Stimulated activated memory B cell treated with anti-CD40 and anti-IgM and Interleukin-4, amounts not matched to agents 10 μg/mL and 1 μg/mL and 100 μg/mL, for 72 hours (primary cell): ENCODE data around the gene B4GALT2.

ENCODE experiments used
- ATAC-seq: fragments of 150-1000 bp; cut with Tn5 transposase; 2 replicates; pipeline ENCODE4 v1.10.0; 2021
- H3K27ac Mint-ChIP-seq: one replicate; pipeline ENCODE4 v1.8.0; 2022; ENCODE audit warnings: mild to moderate bottlenecking, mixed read lengths
- H3K27me3 Mint-ChIP-seq: one replicate; pipeline ENCODE4 v1.8.0; 2022; ENCODE audit warnings: mixed read lengths
- H3K36me3 Mint-ChIP-seq: one replicate; pipeline ENCODE4 v1.8.0; 2022; ENCODE audit warnings: mixed read lengths
- H3K4me1 Mint-ChIP-seq: one replicate; pipeline ENCODE4 v1.8.0; 2022; ENCODE audit warnings: mixed read lengths
- H3K4me3 Mint-ChIP-seq: one replicate; pipeline ENCODE4 v1.8.0; 2022; ENCODE audit warnings: mild to moderate bottlenecking, moderate library complexity, mixed read lengths
- H3K9me3 Mint-ChIP-seq: one replicate; pipeline ENCODE4 v1.8.0; 2022; ENCODE audit warnings: mixed read lengths

B4GALT2 gene

DNA sequence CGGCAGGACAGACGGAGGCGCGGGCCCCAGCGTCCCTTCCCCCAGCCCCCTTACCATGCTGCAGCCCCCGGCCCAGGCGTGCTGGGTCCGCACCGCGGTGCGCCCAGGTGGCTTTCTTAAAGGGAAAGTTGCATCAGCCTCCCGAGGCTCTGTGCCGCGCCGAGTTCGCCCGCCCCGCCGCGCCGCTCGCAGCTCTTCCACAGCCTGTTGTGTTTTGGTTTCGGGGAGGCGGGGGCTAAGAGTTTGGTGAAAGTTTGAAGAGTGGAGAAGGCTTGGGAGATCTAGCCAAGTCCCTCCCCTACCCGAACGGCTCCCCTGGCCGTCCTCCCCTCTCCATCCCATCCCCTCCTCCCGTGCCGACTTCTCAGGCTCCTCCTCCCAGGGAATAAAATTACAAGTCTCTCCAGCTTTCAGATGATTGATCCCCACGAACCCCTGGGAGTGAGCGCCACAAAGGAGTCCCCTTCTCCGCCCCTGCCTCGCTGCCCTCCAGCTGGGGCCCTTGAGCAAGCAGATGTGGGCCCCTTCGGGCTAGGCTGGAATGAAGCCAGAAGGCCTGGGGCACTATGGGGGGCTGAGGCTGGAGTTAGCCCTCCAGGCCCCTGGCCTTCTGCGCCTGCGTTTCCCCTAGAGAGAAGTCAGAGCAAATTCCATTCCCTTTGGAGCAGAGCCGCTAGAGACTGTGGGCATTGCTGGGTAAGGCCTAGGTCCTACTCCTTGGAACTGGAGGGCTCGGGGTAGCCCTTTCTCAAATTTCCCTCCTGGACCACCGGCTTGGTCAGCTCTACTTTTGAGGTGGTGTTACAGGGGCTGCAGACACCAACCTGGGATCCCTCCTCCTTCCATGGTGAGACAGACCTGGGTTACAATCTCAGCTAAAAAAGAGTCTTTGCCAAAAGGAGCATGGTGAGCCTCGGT is 52.5 kb downstream of the B4GALT2 start, which contains the start of gene SLC6A9:
TSS of gene SLC6A9 (minus strand) at position 211 of the 918 bp plus-strand sequence. CDS start 7,185 bp downstream, outside the sequence.
- H3K27me3 Mint-ChIP-seq, result no peaks in the 10 kb centered on the region
- ATAC-seq, result no peak
- H3K36me3 Mint-ChIP-seq, result no peaks in the 10 kb centered on the region
- H3K9me3 Mint-ChIP-seq, result no peaks in the 10 kb centered on the region
- H3K27ac Mint-ChIP-seq, result peak within 1 kb of the TSS; percentile 92
- peaks cover 34% of the 10 kb centered on the region for H3K4me1 Mint-ChIP-seq
- H3K4me3 Mint-ChIP-seq, result peak within 1 kb of the TSS; percentile 79

DNA sequence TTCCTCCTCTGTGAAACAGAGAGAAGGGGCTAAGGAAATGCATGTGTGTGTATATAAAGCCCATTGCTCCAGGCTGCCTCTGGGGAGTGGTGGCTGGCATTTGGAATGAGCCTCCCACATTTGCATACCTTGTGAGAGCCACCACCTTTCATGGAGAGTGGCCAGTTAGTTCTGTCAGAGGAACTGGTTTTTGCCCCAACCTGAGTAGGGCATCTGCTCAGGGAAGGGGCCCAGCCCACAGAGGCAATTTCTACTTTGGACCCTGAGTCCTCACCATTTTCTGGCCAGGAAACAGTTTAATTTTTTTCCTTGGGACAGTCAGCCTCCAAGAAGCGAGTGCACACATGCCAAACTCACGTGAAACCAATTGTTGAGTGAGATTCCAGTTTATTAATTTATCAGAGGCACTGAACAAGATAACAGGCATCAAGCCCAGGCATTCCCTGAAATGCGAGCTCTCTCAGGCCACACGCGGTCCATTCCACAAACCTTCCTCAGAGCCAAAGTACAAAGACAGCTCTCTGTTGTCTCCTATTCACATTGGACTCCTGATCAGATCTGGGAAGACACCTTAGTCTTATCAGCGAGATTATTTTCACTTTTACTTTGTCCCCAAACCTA is 53.3 kb downstream of the B4GALT2 start:
- no peaks in the 10 kb centered on the region for H3K27me3 Mint-ChIP-seq
- no peak overlapping the region for H3K27ac Mint-ChIP-seq
- no peaks in the 10 kb centered on the region for H3K36me3 Mint-ChIP-seq
- H3K4me3 Mint-ChIP-seq, result peak overlapping the region; percentile 79
- ATAC-seq, result no peak
- H3K9me3 Mint-ChIP-seq, result no peaks in the 10 kb centered on the region
- peaks cover 34% of the 10 kb centered on the region for H3K4me1 Mint-ChIP-seq

DNA sequence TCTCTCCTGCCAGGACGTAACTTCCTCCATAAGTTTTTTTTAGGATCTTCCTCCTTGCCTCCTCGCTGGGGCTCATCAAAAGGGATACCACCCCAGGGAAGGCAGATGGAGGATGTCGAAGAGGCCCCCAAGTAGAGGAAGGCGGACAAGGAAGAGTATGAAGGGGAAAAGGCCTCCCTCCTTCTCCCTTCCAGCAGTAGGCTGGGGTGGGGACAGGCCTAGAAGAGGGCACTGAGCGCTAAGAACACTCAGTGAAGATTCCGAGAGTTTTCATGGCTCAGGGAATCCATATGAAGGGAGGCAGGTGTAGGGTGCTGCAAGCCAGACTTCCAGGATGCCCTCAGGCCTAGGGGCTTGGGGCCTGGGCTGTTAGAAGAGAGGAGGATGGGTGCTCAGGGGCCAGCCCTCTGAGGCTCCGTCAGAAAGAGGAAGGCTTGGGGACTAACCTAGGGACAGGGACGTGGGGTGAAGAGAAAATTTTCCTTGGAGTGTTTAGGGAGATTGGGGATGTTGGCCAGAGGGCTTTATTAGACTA is 54.1 kb downstream of the B4GALT2 start:
- no peaks in the 10 kb centered on the region for H3K36me3 Mint-ChIP-seq
- no peaks in the 10 kb centered on the region for H3K9me3 Mint-ChIP-seq
- no peaks in the 10 kb centered on the region for H3K27me3 Mint-ChIP-seq
- ATAC-seq, result no peak
- no peak overlapping the region for H3K27ac Mint-ChIP-seq
- H3K4me3 Mint-ChIP-seq, result no peak overlapping the region
- peaks cover 30% of the 10 kb centered on the region for H3K4me1 Mint-ChIP-seq

DNA sequence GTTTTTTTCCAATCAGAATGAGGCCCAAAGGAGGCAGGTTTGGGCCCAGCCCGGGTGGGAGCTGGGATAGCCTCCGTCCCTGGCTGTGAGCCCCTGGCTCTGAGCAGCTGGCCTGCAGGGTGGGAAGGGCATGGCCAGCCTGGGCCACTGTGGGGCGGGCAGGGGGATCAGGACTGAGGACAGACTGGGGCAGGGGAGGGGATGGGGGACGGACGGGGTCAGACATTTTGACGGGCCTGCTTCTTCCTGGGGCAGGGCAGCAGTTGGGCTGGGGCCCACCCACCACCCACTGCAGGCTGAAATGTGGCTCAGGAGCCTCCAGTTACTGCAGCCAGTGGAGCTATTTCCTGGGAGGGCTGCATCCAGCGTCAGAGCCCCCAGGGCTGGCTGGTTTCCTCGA is 54.7 kb downstream of the B4GALT2 start:
- Mint-ChIP-seq H3K27me3 (no peaks in the 10 kb centered on the region), H3K9me3 (no peaks in the 10 kb centered on the region), H3K36me3 (no peaks in the 10 kb centered on the region), H3K4me3 (no peak overlapping the region), H3K4me1 (peaks cover 23% of the 10 kb centered on the region), H3K27ac (no peak overlapping the region)
- ATAC-seq, result no peak

DNA sequence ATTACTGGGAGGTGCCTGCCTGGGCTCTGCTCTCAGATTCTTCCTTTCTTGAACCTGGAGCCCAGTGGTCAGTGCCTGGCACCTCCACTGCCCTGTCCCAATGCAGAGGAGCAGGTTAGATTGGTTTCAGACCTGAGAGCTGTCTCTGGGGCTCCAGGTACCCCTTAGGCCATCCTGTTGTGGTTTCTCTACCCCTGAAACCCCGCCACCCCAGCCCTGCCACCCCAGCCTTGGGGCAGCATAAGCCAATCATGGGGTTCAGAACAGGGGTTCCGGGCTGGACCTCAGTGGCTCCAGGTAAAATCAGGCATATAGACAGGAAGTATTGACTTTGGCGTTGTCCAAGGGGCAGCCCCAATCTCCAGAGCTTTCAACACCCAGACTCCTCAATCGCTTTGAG is 55.4 kb downstream of the B4GALT2 start:
- no peak overlapping the region for H3K27ac Mint-ChIP-seq
- H3K4me1 Mint-ChIP-seq, result peaks cover 17% of the 10 kb centered on the region
- H3K4me3 Mint-ChIP-seq, result no peak overlapping the region
- no peak for ATAC-seq
- H3K36me3 Mint-ChIP-seq, result no peaks in the 10 kb centered on the region
- H3K27me3 Mint-ChIP-seq, result no peaks in the 10 kb centered on the region
- H3K9me3 Mint-ChIP-seq, result no peaks in the 10 kb centered on the region

DNA sequence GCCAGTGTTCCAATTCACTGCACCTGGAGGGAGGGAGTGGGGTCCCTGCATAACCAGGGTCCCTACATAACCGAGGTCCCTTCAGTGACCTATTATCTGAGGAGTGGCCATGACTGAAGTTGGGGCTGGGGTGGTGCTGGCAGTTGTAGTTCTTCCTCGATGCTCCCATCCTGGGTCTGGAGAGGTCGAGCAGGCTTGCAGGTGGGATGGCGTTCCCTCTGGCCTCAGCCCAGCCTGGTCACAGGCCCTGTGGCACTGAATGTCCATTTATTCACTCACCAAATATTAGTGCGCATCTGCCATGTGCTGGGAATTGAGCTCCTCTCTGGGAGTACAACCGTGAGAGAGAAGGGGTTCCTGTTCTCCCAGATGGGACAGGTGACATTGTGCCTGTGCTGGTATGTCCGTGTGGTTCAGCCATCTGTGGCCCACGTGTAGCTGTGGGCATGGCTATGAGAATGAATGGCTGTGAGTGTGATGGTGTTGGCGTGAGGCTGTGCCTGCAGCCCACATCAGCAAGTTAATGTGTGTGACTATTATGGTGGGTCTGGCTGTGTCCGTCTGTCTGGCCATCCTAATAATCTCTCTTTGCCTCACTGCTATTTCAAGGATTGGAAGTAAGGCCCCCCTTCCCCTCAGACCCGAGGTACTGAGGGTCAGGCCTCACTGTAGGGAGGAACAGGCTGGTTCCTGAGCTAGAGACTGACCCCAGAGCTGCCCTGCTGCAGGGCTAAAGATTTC is 56.1 kb downstream of the B4GALT2 start:
- no peak overlapping the region for H3K4me3 Mint-ChIP-seq
- H3K27me3 Mint-ChIP-seq, result no peaks in the 10 kb centered on the region
- H3K36me3 Mint-ChIP-seq, result no peaks in the 10 kb centered on the region
- no peaks in the 10 kb centered on the region for H3K9me3 Mint-ChIP-seq
- H3K27ac Mint-ChIP-seq, result no peak overlapping the region
- H3K4me1 Mint-ChIP-seq, result peaks cover 10% of the 10 kb centered on the region
- ATAC-seq, result no peak

DNA sequence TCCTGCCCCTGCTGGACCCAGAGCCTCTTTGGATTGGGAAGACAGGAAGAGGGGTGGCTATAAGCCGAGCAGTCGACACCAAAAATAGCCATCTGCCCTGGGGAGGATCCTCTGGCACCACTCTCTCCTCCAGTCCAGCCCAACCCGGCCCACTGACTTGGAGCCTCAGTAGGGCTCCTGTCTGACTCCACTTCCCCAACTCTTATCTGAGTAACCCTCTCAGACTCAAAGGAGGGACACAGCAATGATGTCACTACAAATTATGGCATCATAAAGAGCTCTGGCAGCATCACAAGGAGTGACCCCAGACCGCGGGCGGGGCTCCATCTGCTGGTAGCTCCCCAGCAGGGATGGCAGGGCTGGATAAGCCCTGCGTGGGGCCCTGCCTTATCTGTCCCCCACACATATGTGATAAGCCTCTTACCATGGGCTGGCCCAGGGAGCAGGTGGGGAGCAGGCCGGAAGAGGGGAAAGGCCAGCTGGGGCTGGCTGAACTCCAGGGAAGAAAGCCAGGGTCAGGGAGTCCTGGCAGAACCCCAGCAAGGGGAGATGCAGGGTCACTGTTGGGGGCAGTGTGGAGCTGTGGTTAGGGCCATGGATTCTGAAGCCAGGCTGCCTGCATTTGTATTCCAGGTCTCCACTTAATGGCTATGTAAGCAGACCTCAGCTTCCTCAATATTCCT is 56.9 kb downstream of the B4GALT2 start:
- ATAC-seq, result no peak
- Mint-ChIP-seq H3K4me3 (no peak overlapping the region), H3K9me3 (no peaks in the 10 kb centered on the region), H3K27me3 (no peaks in the 10 kb centered on the region), H3K4me1 (peaks cover 10% of the 10 kb centered on the region), H3K27ac (no peak overlapping the region), H3K36me3 (no peaks in the 10 kb centered on the region)

DNA sequence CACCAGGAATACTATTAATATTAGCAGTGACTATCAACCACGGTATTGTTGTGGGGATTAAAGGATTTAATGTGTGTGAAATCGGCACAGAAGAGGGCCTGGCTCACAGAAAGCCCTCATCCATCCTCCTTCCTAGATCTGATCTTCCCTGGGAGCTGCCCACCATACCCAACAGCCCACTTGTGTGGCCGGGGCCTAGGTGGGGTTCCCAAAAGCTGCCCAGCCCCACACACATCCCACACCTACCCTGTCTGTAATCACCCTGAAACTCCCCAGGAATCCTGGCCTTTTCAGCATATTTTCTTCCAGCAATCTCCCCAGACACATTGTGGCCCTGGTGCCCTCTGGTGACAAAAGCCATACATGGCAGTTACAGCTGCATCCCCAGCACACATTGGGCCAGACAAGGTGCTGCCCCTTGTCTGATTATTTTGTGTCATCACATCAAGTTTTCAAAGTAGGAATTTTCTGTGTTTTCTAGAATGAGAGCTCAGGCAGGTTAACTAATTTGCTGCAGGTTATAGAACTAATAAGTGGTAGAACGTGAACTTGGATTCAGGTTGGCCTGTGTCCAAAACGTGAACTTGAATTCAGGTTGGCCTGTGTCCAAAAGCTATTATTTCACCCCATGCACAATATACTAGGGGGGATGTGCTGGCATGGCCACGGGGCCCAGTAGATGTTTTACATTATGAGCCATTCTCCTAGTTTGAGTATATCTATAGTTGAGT is 57.6 kb downstream of the B4GALT2 start:
- Mint-ChIP-seq H3K4me1 (peaks cover 3% of the 10 kb centered on the region), H3K9me3 (no peaks in the 10 kb centered on the region), H3K27ac (no peak overlapping the region), H3K4me3 (no peak overlapping the region), H3K27me3 (no peaks in the 10 kb centered on the region), H3K36me3 (no peaks in the 10 kb centered on the region)
- ATAC-seq, result peak; percentile 76

DNA sequence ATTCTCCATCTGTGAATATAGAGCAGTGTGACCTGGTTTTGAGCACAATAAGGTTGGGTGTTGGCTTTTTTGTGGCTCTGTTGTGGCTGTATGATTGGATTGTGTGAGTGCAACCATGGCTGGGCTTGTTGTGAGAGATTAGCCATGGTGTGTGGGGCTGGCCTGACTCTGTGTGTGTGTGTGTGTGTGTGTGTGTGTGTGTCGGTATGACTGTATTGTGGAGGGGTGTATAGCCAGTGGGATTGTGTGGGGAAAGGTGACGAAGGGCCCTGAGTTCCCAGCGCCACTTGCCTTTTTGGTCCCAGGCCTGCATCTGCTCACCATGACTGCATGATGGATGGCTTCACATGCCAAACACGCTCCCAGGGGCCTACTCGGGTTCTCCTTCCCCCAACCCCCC is 58.1 kb downstream of the B4GALT2 start:
- no peak for ATAC-seq
- H3K36me3 Mint-ChIP-seq, result no peaks in the 10 kb centered on the region
- no peak overlapping the region for H3K4me3 Mint-ChIP-seq
- H3K9me3 Mint-ChIP-seq, result no peaks in the 10 kb centered on the region
- H3K27me3 Mint-ChIP-seq, result no peaks in the 10 kb centered on the region
- no peaks in the 10 kb centered on the region for H3K4me1 Mint-ChIP-seq
- no peak overlapping the region for H3K27ac Mint-ChIP-seq

DNA sequence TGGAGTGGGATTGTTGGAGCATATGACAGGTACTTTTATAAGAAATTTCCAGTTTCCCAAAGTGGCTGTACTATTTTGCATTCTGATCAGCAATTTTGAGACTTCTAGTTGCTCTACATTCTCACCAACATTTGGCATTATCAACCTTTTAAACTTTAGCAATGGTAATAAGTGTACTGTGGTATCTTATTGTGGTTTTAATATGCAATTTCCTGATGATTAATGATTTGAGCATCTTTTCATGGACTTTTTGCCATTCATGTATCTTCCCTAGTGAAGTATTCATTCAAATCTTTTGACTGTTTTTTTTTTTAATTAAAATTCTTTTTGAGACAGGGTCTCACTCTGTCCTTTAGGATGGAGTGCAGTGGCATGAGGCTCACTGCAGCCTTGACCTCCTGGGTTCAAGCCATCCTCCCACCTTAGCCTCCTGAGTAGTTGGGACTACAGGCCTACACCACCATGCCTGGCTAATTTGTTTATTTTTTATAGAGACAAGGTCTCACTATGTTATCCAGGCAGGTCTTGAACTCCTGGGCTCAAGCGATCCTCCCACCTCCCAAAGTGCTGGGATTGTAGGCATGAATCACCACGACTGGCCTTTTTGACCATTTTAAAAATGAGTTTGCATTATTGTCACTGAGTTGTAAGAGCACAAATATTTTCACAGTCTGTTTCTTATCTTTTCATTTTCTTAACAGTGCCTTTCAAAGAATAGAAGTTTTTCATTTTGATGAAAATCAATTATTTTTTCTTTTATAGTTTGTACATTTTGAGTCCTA is 60.1 kb downstream of the B4GALT2 start:
- H3K36me3 Mint-ChIP-seq, result no peaks in the 10 kb centered on the region
- H3K27me3 Mint-ChIP-seq, result peaks cover 9% of the 10 kb centered on the region
- no peak overlapping the region for H3K4me3 Mint-ChIP-seq
- no peak for ATAC-seq
- no peak overlapping the region for H3K27ac Mint-ChIP-seq
- no peaks in the 10 kb centered on the region for H3K4me1 Mint-ChIP-seq
- no peaks in the 10 kb centered on the region for H3K9me3 Mint-ChIP-seq

DNA sequence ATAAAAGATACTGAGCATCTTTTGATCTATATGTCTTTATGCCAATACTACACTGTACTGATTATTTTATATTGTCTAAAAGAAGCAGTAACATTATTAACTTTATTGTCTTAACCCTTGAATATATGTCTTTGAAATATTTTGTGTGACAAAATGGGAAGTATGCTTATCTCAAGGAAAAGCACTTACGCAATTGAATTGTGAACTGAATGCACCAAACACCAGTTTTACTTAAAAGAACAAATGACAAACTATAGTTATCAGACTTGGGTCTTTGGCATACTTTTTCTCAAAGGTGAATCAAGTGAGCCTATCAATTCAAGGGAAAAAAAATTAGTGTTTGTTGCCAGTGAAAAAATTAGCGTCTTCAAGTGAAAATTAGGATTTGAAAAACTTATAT is 61.4 kb downstream of the B4GALT2 start:
- Mint-ChIP-seq H3K4me1 (no peaks in the 10 kb centered on the region), H3K36me3 (no peaks in the 10 kb centered on the region), H3K9me3 (no peaks in the 10 kb centered on the region), H3K27me3 (peaks cover 9% of the 10 kb centered on the region), H3K27ac (no peak overlapping the region), H3K4me3 (no peak overlapping the region)
- ATAC-seq, result no peak
